OCI-LY1 (cell line): Measurements from ENCODE around the gene BMPR2.

Source experiments
- H2AFZ ChIP-seq: fragments of 200-600 bp; sonication (generic), shearing (Covaris generic); 2 replicates; pipeline ENCODE4 v1.6.0; 2014; ENCODE audit warnings: antibody characterized with exemption, mild to moderate bottlenecking, low read length
- H3F3A ChIP-seq: fragments of 200-600 bp; sonication (generic), shearing (Covaris generic); 2 replicates; pipeline ENCODE4 v1.6.0; 2014; ENCODE audit warnings: mild to moderate bottlenecking, antibody characterized with exemption, low read length, moderate library complexity; ENCODE audit not compliant: insufficient read depth
- H3K27ac ChIP-seq: fragments of 200-600 bp; sonication (generic); 2 replicates; pipeline ENCODE4 v1.5.1; 2014; ENCODE audit warnings: low read length, mixed run types, mild to moderate bottlenecking, low read depth; ENCODE audit not compliant: poor library complexity, severe bottlenecking
- H3K27me3 ChIP-seq: fragments of 200-600 bp; sonication (generic); 2 replicates; pipeline ENCODE4 v1.6.0; 2014; ENCODE audit warnings: antibody characterized with exemption, mild to moderate bottlenecking, low read length, moderate library complexity; ENCODE audit not compliant: insufficient read depth
- H3K36me3 ChIP-seq: fragments of 200-600 bp; sonication (generic); 2 replicates; pipeline ENCODE4 v1.6.1; 2014; ENCODE audit warnings: mild to moderate bottlenecking, antibody characterized with exemption, low read length, moderate library complexity, mixed read lengths; ENCODE audit not compliant: insufficient read depth
- H3K4me1 ChIP-seq: fragments of 200-600 bp; sonication (generic); 2 replicates; pipeline ENCODE4 v1.5.1; 2014; ENCODE audit warnings: mild to moderate bottlenecking, low read length, moderate library complexity; ENCODE audit not compliant: insufficient read depth, severe bottlenecking
- H3K4me2 ChIP-seq: fragments of 200-600 bp; sonication (generic), shearing (Covaris generic); 2 replicates; pipeline ENCODE4 v1.6.1; 2014; ENCODE audit warnings: low read length
- H3K4me3 ChIP-seq: fragments of 200-600 bp; sonication (generic); 2 replicates; pipeline ENCODE4 v1.5.1; 2014; ENCODE audit warnings: low read length, low read depth, mild to moderate bottlenecking, mixed read lengths; ENCODE audit not compliant: poor library complexity, severe bottlenecking
- H3K79me2 ChIP-seq: fragments of 200-600 bp; shearing (Covaris generic); 2 replicates; pipeline ENCODE4 v1.6.1; 2016; ENCODE audit warnings: mixed run types, low read length, mixed read lengths; ENCODE audit not compliant: insufficient read depth
- H3K9ac ChIP-seq: fragments of 200-600 bp; sonication (generic), shearing (Covaris generic); 2 replicates; pipeline ENCODE4 v1.6.1; 2014; ENCODE audit warnings: mild to moderate bottlenecking, low read length, mixed read lengths
- H3K9me2 ChIP-seq: fragments of 200-600 bp; sonication (generic), shearing (Covaris generic); 2 replicates; pipeline ENCODE4 v1.6.1; 2014; ENCODE audit warnings: low read depth, mild to moderate bottlenecking, low read length, mixed read lengths
- H3K9me3 ChIP-seq: fragments of 200-600 bp; shearing (Covaris generic); 2 replicates; pipeline ENCODE4 v1.6.1; 2014; ENCODE audit warnings: low read length, mixed read lengths
- H4K20me1 ChIP-seq: fragments of 200-600 bp; sonication (generic), shearing (Covaris generic); 2 replicates; pipeline ENCODE4 v1.6.0; 2016; ENCODE audit warnings: mild to moderate bottlenecking, low read length; ENCODE audit not compliant: insufficient read depth
- EZH2 ChIP-seq: fragments of 200-600 bp; sonication (generic), shearing (Covaris generic); IDR thresholded peaks from 2 replicates; pipeline ENCODE4 v1.8.0; 2017; ENCODE audit warnings: borderline replicate concordance, mixed run types, mild to moderate bottlenecking, antibody characterized with exemption, low read length, moderate library complexity, mixed read lengths
- TF ChIP-seq, protein P1 (sequence below): fragments of 200-600 bp; sonication (generic), shearing (Covaris generic); IDR thresholded peaks from 2 replicates; pipeline ENCODE4 v1.5.1; 2017; ENCODE audit warnings: mild to moderate bottlenecking, antibody characterized with exemption, low read length, moderate library complexity, mixed read lengths

The BMPR2 gene

DNA sequence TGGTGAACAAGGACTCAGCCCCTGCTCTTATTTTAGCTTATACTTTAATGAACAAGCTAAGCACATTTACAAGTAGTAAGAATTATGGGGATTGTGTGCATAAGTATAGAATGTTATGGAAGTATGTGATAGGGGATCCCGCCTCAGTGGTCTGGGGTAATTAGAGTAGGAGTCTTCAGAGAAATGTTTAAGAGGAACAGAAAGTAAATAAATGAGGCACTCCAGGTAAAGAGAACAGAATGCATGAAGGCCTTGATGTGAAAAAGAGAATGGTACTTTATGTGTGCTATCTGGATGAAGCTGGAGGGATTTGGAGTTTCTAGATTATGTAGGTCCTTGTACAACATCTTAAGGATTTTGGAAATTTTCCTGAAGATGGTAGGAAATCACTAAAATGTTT, 76.6 kb downstream of the BMPR2 start:
- Histone ChIP-seq H3K27me3 (no peaks in the 10 kb centered on the region), H3F3A (no peaks in the 10 kb centered on the region), H3K4me1 (no peaks in the 10 kb centered on the region), H3K27ac (no peak overlapping the region), H3K79me2 (no peaks in the 10 kb centered on the region), H3K9me3 (no peaks in the 10 kb centered on the region), H3K36me3 (no peaks in the 10 kb centered on the region), H2AFZ (no peak overlapping the region), H3K9me2 (no peaks in the 10 kb centered on the region), H3K4me2 (no peak overlapping the region), H4K20me1 (no peaks in the 10 kb centered on the region), H3K9ac (no peak overlapping the region), H3K4me3 (no peak overlapping the region)
- no peak for TF ChIP-seq EZH2
- TF ChIP-seq, protein P1, sequence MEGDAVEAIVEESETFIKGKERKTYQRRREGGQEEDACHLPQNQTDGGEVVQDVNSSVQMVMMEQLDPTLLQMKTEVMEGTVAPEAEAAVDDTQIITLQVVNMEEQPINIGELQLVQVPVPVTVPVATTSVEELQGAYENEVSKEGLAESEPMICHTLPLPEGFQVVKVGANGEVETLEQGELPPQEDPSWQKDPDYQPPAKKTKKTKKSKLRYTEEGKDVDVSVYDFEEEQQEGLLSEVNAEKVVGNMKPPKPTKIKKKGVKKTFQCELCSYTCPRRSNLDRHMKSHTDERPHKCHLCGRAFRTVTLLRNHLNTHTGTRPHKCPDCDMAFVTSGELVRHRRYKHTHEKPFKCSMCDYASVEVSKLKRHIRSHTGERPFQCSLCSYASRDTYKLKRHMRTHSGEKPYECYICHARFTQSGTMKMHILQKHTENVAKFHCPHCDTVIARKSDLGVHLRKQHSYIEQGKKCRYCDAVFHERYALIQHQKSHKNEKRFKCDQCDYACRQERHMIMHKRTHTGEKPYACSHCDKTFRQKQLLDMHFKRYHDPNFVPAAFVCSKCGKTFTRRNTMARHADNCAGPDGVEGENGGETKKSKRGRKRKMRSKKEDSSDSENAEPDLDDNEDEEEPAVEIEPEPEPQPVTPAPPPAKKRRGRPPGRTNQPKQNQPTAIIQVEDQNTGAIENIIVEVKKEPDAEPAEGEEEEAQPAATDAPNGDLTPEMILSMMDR = no peak

DNA sequence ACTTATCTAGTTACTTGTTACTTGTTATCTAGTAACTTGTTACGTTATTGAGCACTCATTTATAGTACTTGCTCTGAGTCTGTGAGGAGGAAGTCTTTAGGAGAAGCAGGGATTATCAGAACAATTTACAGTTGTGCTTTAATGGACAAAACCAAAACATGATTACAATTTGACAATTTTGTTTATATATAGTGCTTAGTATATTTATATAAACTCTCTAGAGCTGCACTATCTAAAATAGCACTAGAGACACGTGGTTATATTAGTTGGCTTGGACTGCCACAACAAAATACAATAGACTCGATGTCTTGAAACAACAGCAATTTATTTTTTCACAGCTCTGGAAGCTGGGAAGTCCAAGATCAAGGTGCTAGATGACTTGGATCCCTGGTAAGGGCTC, 78.4 kb downstream of the BMPR2 start:
- H3K4me3 ChIP-seq = no peak overlapping the region
- no peaks in the 10 kb centered on the region for H3K36me3 ChIP-seq
- no peaks in the 10 kb centered on the region for H3K9me2 ChIP-seq
- H3K79me2 ChIP-seq = no peaks in the 10 kb centered on the region
- H4K20me1 ChIP-seq = no peaks in the 10 kb centered on the region
- no peaks in the 10 kb centered on the region for H3K9me3 ChIP-seq
- H3K4me1 ChIP-seq = no peaks in the 10 kb centered on the region
- H3K27ac ChIP-seq = no peak overlapping the region
- H3K27me3 ChIP-seq = no peaks in the 10 kb centered on the region
- no peak overlapping the region for H2AFZ ChIP-seq
- H3F3A ChIP-seq = no peaks in the 10 kb centered on the region
- no peak overlapping the region for H3K9ac ChIP-seq
- TF ChIP-seq EZH2 = no peak
- TF ChIP-seq, protein P1 = no peak
- H3K4me2 ChIP-seq = no peak overlapping the region

DNA sequence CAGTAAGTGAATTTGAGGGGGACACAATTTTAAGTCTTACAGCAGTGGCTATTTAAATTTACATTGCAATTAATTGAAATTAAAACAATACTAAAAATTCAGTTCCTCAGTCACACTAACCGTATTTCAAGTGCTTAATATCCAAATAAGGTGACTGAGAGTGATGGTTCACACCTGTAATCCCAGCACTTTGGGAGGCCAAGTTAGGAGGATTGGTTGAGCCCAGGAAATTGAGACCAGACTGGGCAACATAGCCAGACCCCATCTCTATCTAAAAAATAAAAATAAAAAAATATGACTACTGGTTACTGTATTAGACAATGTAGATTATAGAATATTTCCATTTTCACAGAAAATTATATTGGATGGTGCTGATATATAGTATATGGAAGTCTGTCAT, 79.0 kb downstream of the BMPR2 start:
- no peak overlapping the region for H2AFZ ChIP-seq
- no peaks in the 10 kb centered on the region for H3K9me3 ChIP-seq
- H3K9me2 ChIP-seq = no peaks in the 10 kb centered on the region
- H3K4me2 ChIP-seq = no peak overlapping the region
- H3K36me3 ChIP-seq = no peaks in the 10 kb centered on the region
- H3K27ac ChIP-seq = no peak overlapping the region
- TF ChIP-seq, protein P1 = no peak
- no peak for TF ChIP-seq EZH2
- H3K4me1 ChIP-seq = no peaks in the 10 kb centered on the region
- H3K9ac ChIP-seq = no peak overlapping the region
- no peaks in the 10 kb centered on the region for H3K27me3 ChIP-seq
- no peak overlapping the region for H3K4me3 ChIP-seq
- no peaks in the 10 kb centered on the region for H3F3A ChIP-seq
- no peaks in the 10 kb centered on the region for H4K20me1 ChIP-seq
- no peaks in the 10 kb centered on the region for H3K79me2 ChIP-seq
